ENCODE measurements around the gene HMGN1.

Gene HMGN1

GRCh38 chr21:39350094-39351005, 1.5 kb upstream of the HMGN1 start:
- TF ChIP-seq POLR2AphosphoS5 (IDR thresholded peaks at IDR 0.05; ENCODE audit: low read depth, low read length) = no peak
- TF ChIP-seq SIN3A (IDR thresholded peaks at IDR 0.05; ENCODE audit: borderline replicate concordance, insufficient read depth, low read length) = no peak
- TF ChIP-seq, protein P1, sequence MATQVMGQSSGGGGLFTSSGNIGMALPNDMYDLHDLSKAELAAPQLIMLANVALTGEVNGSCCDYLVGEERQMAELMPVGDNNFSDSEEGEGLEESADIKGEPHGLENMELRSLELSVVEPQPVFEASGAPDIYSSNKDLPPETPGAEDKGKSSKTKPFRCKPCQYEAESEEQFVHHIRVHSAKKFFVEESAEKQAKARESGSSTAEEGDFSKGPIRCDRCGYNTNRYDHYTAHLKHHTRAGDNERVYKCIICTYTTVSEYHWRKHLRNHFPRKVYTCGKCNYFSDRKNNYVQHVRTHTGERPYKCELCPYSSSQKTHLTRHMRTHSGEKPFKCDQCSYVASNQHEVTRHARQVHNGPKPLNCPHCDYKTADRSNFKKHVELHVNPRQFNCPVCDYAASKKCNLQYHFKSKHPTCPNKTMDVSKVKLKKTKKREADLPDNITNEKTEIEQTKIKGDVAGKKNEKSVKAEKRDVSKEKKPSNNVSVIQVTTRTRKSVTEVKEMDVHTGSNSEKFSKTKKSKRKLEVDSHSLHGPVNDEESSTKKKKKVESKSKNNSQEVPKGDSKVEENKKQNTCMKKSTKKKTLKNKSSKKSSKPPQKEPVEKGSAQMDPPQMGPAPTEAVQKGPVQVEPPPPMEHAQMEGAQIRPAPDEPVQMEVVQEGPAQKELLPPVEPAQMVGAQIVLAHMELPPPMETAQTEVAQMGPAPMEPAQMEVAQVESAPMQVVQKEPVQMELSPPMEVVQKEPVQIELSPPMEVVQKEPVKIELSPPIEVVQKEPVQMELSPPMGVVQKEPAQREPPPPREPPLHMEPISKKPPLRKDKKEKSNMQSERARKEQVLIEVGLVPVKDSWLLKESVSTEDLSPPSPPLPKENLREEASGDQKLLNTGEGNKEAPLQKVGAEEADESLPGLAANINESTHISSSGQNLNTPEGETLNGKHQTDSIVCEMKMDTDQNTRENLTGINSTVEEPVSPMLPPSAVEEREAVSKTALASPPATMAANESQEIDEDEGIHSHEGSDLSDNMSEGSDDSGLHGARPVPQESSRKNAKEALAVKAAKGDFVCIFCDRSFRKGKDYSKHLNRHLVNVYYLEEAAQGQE (IDR thresholded peaks at IDR 0.05; ENCODE audit: insufficient read depth in 1 of 2, low read depth in 2 of 2, low read length in 2 of 2) = no peak
- TF ChIP-seq TAF1 (IDR thresholded peaks at IDR 0.05; ENCODE audit: borderline replicate concordance, insufficient read depth, low read length) = no peak

GRCh38 chr21:39349211-39350093, 564 bp upstream of the HMGN1 start:
- peak; percentile 32 for TF ChIP-seq FOXP2 (optimal IDR thresholded peaks at IDR 0.05; ENCODE audit: borderline replicate concordance, extremely low read depth, extremely low read length, insufficient read depth)
- peak; percentile 85 for TF ChIP-seq POLR2AphosphoS5 (IDR thresholded peaks at IDR 0.05; ENCODE audit: low read depth, low read length)
- TF ChIP-seq SIN3A (IDR thresholded peaks at IDR 0.05; ENCODE audit: borderline replicate concordance, insufficient read depth, low read length) = no peak; the same call in 1 of the 2 replicates
- 0 out of 2 replicates have a peak, but pooled peaks have one; percentile 38 for TF ChIP-seq TAF1 (IDR thresholded peaks at IDR 0.05; ENCODE audit: borderline replicate concordance, insufficient read depth, low read length)

GRCh38 chr21:39348040-39348354, 891 bp downstream of the HMGN1 start:
- TF ChIP-seq SIN3A (IDR thresholded peaks at IDR 0.05; ENCODE audit: borderline replicate concordance, insufficient read depth, low read length) (no peak), FOXP2 (optimal IDR thresholded peaks at IDR 0.05; ENCODE audit: borderline replicate concordance, extremely low read depth, extremely low read length, insufficient read depth) (no peak), POLR2AphosphoS5 (IDR thresholded peaks at IDR 0.05; ENCODE audit: low read depth, low read length) (no peak)
- TF ChIP-seq, protein P1 (IDR thresholded peaks at IDR 0.05; ENCODE audit: insufficient read depth in 1 of 2, low read depth in 2 of 2, low read length in 2 of 2) = no peak

GRCh38 chr21:39347537-39347936, 1.4 kb downstream of the HMGN1 start:
- TF ChIP-seq TAF1 (IDR thresholded peaks at IDR 0.05; ENCODE audit: borderline replicate concordance, insufficient read depth, low read length) = no peak
- no peak for TF ChIP-seq SIN3A (IDR thresholded peaks at IDR 0.05; ENCODE audit: borderline replicate concordance, insufficient read depth, low read length)
- TF ChIP-seq FOXP2 (optimal IDR thresholded peaks at IDR 0.05; ENCODE audit: borderline replicate concordance, extremely low read depth, extremely low read length, insufficient read depth) = no peak
- TF ChIP-seq, protein P1 (IDR thresholded peaks at IDR 0.05; ENCODE audit: insufficient read depth in 1 of 2, low read depth in 2 of 2, low read length in 2 of 2) = no peak
- TF ChIP-seq POLR2AphosphoS5 (IDR thresholded peaks at IDR 0.05; ENCODE audit: low read depth, low read length) = no peak

DNA sequence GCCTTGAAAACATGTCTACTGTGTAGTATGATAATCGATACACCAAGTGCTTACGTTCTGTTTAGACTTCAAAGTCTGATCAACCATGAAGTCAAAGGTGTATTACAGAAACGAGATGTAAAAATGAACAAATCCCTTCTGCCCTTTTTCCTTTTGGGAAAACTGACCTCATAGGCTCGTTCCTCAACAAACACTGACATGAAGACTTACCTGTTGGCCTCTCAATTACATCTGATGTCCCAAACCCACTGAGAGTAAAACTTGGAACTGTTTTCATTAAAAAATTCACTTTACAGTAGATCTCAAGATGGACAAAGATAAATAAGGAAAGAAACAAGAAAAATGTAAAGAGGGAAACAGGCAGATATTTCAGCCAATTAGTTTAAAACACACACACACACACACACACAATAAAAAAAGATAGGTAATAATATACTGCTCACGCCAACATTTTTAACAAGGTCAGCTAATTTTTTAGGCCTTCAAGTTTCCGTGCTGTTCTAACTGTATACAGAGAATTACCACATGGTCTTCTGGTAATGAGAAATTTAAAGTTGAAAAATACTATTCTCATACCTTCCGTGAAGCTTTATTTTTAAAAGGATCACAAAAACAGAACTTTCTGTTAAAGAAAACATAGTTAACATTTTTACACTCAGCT, 2.1 kb downstream of the HMGN1 start:
- no peak for TF ChIP-seq FOXP2 (optimal IDR thresholded peaks at IDR 0.05; ENCODE audit: borderline replicate concordance, extremely low read depth, extremely low read length, insufficient read depth)
- TF ChIP-seq, protein P1 (IDR thresholded peaks at IDR 0.05; ENCODE audit: insufficient read depth in 1 of 2, low read depth in 2 of 2, low read length in 2 of 2) = no peak
- TF ChIP-seq POLR2AphosphoS5 (IDR thresholded peaks at IDR 0.05; ENCODE audit: low read depth, low read length) = no peak
- TF ChIP-seq TAF1 (IDR thresholded peaks at IDR 0.05; ENCODE audit: borderline replicate concordance, insufficient read depth, low read length) = no peak
- no peak for TF ChIP-seq SIN3A (IDR thresholded peaks at IDR 0.05; ENCODE audit: borderline replicate concordance, insufficient read depth, low read length)
